Left hindlimb (tissue), 1 donor: Measurements from ENCODE around the gene OLFM3.

ENCODE experiments used
- DNase-seq: peaks from one replicate; pipeline ENCODE4 v3.0.0-alpha.2; 2018

The OLFM3 gene

DNA sequence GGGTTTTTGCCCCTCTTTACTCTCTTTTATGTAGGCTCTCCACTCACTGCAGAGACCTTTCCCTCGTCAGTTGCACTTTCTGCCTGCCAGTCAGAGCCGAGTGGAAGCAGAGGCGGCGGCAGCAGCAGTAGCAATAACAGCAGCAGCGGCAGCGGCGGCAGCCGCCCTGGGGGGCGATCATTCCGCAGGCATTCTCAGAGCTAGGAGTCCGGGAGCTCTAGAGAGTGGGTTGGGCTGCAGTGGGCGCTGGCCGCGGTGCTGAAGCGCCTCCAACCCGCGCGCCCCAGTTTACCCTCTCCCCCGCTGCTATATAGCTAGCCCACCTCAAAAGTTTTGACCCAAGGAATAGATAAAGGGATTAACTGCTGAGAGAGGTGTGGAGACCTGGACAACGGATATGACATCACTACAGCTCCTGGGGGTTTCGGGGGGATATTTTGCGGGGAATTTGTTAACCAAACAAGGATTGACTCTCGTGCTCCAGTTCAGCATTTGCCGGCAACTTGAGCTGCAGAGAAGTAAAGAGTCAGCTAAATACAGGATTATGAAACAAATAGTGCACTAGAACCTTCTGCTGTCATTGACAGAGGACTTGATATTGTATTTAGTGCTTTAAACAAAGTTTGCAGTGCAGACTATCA lies at the start of gene OLFM3:
Gene OLFM3 (minus strand): TSS at position 102 of the 641 bp plus-strand sequence.
- DNase-seq: peak; percentile 61

DNA sequence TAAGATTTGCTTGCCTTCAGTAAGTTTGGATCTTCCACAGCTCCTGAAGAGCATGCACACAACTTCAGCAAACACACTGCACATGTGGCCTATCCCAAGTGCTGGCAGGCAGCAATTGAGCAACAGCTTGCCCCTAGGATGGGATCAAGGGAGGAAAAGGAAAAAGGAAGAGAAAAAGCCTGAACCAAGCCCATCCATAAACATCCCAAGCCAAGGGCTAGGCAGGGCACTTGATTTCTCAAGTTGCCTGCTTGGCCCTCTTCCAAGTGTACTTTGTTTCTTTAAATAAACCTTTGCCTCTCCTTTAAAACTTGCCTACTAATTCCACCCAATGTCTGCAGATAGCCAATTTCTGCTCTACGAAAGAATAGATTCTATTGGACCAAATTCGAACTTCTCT lies 49.0 kb upstream of the OLFM3 start:
- DNase-seq: no peak

DNA sequence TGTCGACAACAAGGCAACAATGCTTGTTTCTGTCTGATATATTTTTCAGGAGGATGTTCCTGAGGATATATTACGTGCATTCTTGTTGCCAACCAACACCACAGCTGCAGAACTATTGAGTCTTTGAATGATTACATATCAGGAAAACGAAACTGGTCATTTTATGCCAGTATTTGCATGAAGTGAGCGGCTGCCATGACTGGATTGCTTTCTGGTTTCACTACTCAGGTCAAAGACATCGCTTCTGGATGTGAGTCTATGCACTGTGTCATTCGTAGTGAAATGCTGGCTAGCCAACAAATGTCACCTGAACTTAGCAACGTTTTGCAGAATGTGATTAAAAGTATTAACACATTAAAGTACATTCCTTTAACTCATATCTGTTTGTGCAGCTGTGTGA lies 35.8 kb upstream of the OLFM3 start:
- no peak for DNase-seq

DNA sequence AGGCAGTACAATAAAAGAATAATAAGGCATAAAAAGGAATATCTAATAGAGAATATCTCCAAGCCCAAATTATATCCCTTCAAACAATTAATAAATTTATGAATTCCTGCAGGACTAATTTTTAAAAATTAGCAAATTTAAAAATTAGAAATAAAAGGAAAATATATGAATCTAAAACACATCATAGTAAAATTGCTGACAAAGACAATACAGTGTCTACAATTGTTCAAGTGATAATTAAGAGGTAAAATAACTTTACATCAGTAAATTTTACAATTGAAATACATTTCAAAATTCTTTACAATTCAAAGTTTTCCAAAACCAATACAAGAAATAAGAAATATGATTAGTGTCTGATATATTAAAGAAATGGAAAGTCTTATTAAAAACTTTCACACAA lies 22.8 kb upstream of the OLFM3 start:
- DNase-seq: no peak

DNA sequence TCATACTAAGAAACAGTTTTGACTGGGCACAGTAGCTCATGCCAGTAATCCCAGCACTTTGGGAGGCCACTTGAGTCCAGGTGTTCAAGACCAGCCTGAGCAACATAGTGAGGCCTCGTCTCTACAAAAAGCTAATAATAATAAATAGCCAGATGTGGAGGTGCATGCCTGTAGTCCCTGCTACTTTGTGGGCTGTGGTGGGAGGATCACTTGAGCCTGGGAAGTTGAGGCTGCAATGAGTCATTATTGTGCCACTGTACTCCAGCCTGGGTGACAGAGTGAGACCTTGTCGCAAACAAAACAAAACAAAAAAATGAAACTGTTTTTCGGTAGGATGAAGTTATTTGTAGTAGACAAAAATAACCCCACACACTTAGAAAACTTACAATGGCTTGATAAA lies 19.0 kb upstream of the OLFM3 start:
- DNase-seq: no peak

DNA sequence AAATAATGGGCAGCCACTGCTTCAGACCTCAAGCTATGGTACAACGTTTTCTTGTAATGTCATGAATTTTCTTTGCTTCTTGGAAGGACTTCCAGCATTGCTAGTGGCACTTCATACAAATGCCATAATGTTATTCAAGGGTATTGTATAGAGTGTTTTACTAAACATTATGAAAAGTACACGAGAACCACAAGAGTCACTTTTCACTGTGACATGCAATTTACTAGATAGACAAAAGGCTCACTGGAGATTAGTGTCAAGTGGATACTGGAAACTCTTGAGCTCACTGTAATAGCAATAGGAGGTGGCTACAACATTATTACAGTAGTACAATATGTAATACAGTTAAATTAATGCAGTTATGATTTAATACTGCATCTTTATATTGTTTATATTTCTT lies 5.3 kb upstream of the OLFM3 start:
- DNase-seq: no peak

DNA sequence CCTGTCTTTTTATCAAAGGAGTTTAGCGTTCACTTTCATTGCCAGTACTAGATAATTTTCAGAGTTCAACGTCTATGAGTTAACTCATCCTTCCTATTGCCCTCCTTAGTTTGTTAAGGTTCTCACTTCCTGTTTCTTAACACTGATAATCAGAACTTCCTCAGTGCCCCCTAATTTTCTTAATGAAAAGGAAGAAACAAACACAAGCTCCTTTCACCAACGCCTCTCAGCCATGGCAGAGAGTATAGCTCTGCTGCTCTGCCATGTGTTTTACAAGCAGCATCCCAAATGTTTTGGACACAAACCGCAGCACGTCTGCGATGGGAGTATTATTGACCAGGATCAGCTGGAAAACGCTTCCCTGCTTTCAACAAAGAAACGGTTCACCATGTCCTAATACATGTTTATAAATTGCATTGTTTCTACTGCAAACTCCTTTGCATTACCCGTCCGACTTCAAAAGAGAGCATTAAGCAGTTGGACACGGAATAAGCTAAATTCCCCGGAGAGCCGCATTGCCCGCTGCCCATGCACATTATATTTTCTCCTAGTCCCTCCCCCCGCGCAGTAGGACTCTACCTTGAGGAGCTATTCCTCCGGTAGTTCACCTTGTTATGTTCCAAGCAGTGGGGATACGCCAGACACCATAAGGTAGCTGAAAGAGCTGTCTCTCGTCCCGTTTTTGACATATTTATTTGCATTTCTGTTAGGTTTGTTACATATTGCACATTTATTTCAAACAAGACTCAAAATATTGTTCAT lies 561 bp downstream of the OLFM3 start:
- DNase-seq: no peak

DNA sequence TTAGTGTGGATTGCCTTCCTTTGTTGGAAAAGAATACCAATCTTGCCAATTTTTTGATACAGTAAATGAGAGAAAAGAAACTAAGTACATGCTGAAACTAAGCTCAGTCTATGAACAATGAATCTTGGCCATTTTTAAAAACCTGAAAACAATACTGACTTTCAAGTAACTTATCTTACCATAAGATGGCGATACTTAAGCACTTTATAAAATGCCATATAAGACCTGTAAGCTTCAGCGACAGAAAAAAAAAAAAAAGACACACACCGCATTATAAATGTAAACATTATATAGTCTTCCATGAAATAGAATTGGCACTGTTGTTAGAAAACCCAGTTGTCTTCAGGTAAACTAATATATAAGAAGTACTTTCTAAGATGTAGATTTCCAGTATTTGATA lies 3.0 kb downstream of the OLFM3 start:
- no peak for DNase-seq

DNA sequence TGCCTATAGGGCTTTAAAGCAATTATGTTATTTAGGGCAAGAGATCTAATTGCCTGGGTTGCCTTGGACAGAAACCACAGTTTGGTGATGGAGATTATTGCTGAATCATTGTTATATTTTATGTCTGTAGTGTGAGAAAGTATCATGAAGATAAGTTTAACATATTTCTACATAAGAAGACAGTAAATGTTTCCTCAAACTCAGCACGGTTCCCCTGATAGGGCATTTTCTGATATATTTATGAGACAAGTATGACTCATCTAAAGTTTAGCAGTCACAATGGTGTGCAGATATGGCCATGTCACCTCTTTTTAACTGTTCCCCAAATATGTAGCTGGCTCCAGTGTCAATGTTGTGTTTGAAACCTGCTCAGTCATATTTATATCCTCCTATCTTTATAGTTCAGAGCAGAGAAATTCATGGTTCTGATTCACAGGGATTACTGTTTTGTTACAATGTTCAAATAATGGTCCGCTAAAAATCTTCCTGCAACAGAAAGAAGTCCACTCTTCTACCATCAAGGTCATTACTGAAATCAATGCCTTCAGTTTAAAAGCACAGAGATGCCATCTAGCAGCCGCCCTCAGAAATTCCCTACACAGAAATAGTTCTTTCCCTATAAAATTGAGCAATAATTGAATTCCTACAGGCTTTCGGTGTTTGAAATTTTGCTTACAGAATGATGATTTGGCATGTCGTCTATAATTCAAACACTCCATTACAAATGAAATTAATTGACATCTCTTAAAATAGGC lies 3.7 kb downstream of the OLFM3 start:
- DNase-seq: no peak

DNA sequence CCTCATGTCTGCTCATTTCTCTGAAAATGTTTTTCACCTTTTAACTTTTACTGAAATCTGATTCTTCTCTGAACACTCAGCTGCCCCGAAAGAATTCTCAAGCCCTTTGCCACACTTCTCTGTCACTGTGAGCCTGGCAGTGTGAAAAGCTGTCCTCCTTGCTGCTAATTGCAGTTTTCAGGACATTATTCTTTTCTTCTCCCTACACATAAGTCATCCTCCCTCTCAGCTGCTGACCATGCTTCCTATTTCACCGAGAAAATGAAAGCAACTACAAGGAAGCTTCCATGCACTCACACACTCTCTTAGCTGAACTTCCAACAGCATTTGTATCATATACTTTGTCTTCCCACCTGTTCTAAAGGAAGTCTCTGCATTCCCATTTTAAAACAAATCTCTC lies 15.8 kb downstream of the OLFM3 start:
- no peak for DNase-seq

DNA sequence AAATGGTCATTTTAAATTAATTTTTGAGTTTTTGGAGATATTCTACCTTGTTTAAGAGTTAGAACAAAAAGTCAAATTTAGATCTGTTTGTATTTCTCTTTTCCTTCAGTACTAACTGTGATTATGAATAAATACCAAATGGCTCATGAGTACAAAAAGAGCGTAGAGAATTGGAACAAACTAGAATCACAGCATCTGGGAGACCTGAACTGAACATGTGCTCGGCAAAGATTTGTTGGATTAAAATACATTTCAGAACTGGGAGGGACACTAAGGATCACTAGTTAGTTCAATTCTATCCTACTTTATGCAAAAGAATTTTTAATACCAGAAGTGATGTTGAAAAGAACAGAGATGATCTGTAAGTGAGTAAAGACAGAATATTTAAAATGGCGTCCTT lies 19.5 kb downstream of the OLFM3 start:
- DNase-seq: no peak

DNA sequence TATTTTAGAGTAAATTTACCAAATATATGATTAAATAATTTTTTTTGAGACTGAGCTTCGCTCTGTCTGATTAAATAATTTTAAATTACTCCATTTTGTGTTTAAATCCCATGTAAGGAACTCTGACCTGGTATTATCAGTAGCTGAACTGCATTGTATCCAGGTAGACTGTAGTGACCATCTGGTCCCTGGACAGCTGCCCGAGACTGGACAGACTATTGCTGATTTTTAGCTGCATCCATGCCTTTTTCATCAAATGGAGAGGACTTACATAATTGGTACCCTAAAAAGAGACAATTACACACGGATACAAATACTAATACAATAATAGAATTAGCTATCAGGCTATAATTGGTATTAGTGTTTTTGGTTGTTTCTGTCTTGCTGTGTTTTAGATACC lies 20.6 kb downstream of the OLFM3 start:
- no peak for DNase-seq

DNA sequence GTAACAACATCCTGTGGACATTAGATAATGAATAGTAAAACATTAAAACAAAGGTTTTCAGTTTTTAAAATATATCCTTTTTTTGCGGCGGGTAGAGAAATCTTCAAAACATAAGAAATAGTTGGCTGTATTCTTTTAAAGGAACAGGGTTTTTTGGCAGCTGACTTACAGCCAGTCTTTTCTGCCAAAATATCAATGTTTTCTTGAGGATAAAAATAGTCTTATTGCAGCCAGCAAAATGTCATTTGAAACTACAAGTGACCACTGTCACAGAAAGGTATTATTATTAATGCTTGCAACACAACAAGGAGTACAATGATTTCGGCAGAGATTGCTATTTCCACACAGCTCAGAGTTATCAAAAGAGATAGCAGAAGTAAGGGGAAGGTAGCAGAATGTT lies 21.4 kb downstream of the OLFM3 start:
- no peak for DNase-seq

DNA sequence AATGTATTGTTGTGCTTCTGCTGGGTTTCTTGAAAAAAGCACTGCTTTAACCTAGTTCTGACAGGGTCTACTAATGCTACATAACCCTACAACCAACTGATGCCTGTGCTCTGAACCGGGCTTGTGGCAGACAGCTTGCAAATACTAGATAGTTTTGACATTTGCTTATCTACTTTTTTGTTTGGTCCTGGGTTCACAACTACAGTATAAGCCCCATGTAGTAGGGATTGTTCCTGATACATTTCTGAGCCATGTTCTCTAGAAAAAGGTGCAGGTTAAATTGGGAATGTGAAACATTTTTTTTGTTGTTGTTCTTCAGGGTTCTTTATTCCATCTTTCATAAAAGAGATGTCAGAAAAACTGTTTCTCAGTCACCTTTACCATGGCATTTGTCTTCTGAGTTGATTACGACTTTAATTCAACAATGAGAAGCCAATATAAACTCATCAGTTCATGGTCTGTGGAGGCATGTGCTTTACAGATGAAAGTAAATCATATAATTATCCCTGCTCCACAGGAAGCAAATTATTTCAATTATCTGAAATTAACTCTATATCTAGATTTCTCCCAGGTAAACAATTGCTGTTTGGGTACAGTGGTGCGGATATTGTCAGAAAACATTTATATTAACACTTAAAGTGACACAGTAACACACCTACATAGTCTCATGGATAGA lies 22.0 kb downstream of the OLFM3 start:
- DNase-seq: no peak

DNA sequence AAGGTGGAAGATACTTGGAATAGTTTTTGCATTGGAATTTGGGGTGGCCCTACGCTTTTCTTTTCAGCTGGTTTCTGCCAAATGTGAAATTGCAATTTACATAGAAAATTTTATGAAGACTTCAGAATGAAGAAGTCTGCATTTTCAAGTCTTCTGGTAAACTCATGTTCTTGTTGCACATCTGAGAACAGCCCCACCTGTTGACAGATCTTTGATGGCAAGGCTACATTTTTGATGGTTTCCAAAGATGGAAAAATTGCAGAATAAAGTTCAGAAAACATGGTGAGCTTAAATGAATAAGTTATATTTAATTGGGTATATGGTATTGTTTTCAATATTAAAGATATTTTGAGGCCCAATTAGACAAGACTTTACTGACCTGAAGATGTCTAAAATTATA lies 25.4 kb downstream of the OLFM3 start:
- DNase-seq: no peak

DNA sequence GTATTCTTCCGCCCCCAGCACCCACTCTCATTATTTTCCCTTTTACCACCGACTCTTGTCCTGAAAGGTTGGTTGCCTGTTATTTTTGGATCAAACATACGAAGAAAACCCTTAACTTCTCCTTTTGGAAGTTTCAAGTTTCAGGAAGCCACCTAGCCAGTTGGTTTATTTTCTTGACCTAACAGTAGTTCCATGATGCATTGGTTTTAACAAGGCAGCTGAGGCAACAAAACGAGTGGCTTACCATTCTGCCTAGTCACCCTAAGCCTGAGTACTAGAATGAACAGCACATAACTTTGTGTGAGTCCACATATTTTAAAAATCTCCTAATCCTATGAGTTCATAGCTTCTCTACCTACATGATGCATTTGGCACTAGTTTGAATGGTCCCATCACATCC lies 28.9 kb downstream of the OLFM3 start:
- no peak for DNase-seq

DNA sequence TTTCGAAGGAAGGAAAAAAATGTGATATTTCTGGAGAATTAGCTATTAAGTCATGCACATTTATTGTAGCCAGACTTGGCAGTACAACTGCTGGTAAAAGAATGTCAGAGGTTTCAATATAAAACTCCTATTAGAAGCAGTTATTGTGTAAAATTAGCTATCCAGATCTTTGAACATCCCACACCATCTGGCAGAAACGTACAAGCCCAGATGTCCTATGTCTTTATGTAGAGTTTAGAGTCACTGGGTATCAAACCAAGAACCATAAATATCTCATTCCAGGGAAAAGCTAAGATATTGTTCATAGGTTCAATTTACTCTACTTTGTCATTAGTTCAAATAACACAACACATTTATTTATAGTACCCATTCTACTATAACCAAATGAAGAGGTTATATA lies 31.4 kb downstream of the OLFM3 start:
- DNase-seq: no peak

DNA sequence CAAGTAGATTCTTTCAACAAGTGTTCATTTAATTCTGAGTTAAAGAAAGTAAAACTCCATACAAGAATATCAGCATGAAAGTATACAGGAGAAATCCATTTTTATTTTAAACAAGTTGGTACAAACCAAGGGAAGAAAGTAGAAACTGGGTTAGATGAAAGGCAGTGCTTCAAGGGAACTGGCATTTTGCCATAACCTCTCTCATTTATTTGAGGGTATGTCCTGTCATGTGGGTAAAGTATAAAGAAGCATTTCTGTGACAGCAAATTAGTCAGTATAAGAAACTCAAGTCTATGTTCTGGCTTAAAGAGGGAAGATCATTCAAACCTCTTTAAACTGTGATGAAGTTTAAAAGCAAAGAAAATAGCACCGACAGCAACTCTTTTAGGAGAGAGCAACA lies 32.0 kb downstream of the OLFM3 start:
- no peak for DNase-seq

DNA sequence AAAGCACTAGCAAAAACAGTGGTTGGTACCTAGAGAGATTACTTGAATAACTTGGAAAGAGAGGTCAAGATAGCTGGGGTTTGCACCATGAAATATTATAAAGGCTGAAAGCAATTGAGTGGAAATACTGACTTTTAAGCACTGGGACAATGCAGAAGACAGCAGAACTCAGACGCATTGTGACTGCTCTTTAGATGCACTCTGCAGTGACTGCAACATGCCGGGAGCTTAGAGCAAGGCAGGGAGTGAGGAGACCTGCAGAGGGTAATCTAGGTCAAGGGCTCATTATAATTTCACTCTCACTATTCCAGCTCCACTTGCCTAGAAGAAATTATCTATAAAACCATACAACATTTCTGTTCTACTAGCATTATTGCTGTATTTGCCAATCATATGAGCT lies 36.6 kb downstream of the OLFM3 start:
- no peak for DNase-seq

DNA sequence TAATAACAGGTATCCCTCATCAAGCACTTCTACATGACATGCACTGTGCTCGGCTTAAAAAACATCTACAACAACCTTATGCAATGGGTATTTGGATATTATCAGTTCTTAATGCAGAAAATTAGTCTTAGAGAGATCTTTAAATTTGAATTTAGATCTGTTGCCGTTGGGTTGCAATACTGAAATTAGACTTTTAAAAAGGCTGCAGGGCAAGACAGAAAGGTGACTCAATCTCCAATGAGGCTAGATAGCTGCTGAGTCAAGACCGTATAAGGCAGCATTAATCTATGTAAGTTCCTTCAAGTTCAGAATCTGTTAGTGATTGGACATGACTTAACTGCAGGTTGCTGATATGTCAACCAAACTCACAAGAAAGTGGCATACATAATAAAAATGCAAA lies 37.3 kb downstream of the OLFM3 start:
- no peak for DNase-seq

DNA sequence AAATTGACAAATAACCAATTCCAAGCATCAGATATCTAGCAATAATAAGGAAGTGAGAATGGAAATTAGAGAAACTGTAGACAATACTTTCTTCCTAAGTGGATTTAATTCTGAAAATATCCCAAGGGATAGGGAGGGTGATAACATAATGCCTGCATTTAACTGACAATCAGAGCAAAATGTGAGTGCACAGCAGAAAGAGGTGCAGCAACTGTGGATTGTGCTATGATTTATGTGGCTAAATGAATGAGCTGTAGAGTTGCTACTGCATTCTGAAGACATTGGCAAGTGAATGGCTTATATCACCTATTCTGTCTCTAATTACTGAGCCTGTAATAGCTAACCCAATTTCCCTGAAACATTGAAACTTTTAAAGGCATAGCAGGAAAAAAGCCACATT lies 39.0 kb downstream of the OLFM3 start:
- DNase-seq: no peak

DNA sequence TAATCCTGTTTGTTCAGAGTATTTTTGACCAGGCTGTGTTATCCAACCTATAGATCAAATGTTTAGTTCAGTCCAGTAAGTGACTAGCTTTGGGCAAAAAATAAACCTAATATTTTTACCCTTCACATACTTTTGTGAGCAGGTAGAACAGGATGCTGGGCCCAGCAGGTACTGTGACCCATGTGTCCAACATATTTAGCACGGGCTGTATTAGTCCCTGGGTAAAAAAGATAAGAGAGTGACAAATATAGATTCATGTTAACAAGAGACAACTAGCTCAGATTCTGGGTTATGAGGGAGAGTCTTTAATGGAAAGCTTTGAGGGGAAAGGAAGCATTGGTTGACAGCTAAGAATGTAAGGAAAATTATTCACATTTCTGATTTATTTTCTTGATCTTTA lies 43.1 kb downstream of the OLFM3 start:
- DNase-seq: no peak

DNA sequence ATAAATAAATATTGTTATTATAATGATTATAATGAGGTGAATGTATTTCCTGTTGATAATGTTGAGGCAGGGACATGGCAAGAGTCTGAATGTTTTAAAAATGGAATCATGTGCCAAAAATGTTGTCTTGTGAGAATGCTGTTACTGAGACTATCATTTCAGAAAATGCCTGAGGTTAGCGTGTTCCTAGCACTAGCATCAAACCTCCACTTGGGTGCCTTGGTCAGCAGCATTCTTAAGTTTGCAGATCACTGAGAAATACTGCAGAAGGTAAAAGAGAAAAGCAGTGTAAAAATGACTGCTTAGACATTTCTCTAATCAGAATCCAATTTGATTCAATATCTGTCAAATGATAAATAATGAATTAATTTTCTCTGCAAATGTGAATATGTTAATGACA lies 50.8 kb downstream of the OLFM3 start:
- DNase-seq: no peak

DNA sequence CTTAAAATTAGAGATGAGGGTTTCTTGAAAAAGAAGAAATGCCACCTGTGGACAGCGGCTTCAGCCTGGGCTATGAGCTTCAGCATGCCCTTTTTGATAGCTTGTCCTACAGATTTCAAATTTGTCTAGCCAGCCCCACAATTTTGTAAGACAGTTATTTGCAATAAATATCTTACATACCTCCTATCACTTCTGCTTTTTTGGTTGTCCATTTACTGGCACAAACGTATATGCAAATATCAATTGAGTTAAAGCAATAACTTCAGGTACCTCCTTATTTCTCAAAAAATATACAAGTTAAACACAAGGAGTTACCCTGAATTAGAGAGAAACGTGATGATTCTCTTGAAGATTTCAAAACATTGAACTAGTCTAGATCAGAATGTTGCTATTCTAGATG lies 53.5 kb downstream of the OLFM3 start:
- no peak for DNase-seq
